Transverse colon (tissue), 4 donors: ENCODE results near the gene SUV39H2. TPM values are rescaled to one million over a fixed set of nuclear protein-coding genes. Genes with fewer than 3 reads are reported as not detected.

Experiments used
- DNase-seq: peaks from one replicate; pipeline ENCODE4 v3.0.0-alpha.2; 2019
- H3K27ac ChIP-seq, 4 donors: fragments of 200-600 bp; sonication (generic); 2 replicates each; pipeline ENCODE4 v1.5.1; 2016 to 2018; ENCODE audit warnings: inconsistent platforms in 4 of 4
- H3K27me3 ChIP-seq: fragments of 200-600 bp; sonication (generic); 2 replicates; pipeline ENCODE4 v1.5.1; 2017; ENCODE audit warnings: inconsistent platforms
- H3K36me3 ChIP-seq, 4 donors: fragments of 200-600 bp; sonication (generic); 2 replicates each; pipeline ENCODE4 v1.5.1; 2017 to 2019; ENCODE audit warnings: inconsistent platforms in 4 of 4
- H3K4me1 ChIP-seq, 4 donors: fragments of 200-600 bp; sonication (generic); 2 replicates each; pipeline ENCODE4 v1.5.1; 2017 to 2020; ENCODE audit warnings: inconsistent platforms in 4 of 4
- H3K4me3 ChIP-seq, 4 donors: fragments of 200-600 bp; sonication (generic); 1 replicate in 1 of 4; 2 replicates in 3 of 4; pipeline versions ENCODE4 v1.5.1 to v1.6.1; 2017 to 2019; ENCODE audit warnings: inconsistent platforms in 4 of 4
- H3K9me3 ChIP-seq, 2 donors: fragments of 200-600 bp; sonication (generic); 2 replicates each; pipeline ENCODE4 v1.5.1; 2017 to 2019; ENCODE audit warnings: inconsistent platforms in 2 of 2
- EP300 ChIP-seq: sonication (generic); formaldehyde crosslinking; IDR thresholded peaks from one replicate; pipeline ENCODE4 v1.6.1; 2017; ENCODE audit warnings: antibody characterized with exemption, low read depth
- POLR2A ChIP-seq: fragments of 450-650 bp; IDR thresholded peaks from one replicate; pipeline ENCODE4 v1.6.1; 2016; ENCODE audit warnings: antibody characterized with exemption, mild to moderate bottlenecking, moderate library complexity
- POLR2AphosphoS5 ChIP-seq, 3 donors: sonication (generic); formaldehyde crosslinking; IDR thresholded peaks; one replicate each; pipeline ENCODE4 v1.6.1; 2016; ENCODE audit warnings: antibody characterized with exemption in 3 of 3
- WGBS, 2 donors: methylation state at CpG; one replicate each; pipeline ENCODE4 v1.1.5; 2018; ENCODE audit warnings: low coverage in 1 of 2; 5-methylcytosine and 5-hydroxymethylcytosine counted together
- in situ Hi-C, 4 donors: fragments of 200-750 bp; cut with MboI; loops; one replicate each; pipeline versions ENCODE4 v1.15.0 to v1.15.1; 2017; ENCODE audit warnings: low sequenced_read_pairs in 3 of 4, low pct_ligation_motif_present in 1 of 4, low pct_unique_long_range_greater_than_20kb in 1 of 4
- intact Hi-C: fragments of 100-400 bp; cut with DNase I; formaldehyde crosslinking; loops from one replicate; pipeline ENCODE4 v1.15.1; 2023; ENCODE audit warnings: low total_unique reads
- total RNA-seq, 4 donors: library from RNA; depleted of rRNA; stranded (reverse); fragments of >200 nt; gene quantifications; one replicate each; pipeline ENCODE4 v1.1.0, GENCODE V29; 2016
- TF ChIP-seq, protein P1 (sequence below), 5 experiments: fragments of 200-600 bp in 3 of 5; fragments of 450-650 bp in 2 of 5; sonication (generic) in 3 of 5; IDR thresholded peaks; 1 replicate in 2 of 5; 2 replicates in 3 of 5; pipeline ENCODE4 v1.5.1; 2016 to 2017; ENCODE audit warnings: antibody characterized with exemption in 5 of 5, inconsistent platforms in 3 of 5, mild to moderate bottlenecking in 2 of 5, moderate library complexity in 1 of 5

The SUV39H2 gene, protein sequence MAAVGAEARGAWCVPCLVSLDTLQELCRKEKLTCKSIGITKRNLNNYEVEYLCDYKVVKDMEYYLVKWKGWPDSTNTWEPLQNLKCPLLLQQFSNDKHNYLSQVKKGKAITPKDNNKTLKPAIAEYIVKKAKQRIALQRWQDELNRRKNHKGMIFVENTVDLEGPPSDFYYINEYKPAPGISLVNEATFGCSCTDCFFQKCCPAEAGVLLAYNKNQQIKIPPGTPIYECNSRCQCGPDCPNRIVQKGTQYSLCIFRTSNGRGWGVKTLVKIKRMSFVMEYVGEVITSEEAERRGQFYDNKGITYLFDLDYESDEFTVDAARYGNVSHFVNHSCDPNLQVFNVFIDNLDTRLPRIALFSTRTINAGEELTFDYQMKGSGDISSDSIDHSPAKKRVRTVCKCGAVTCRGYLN
- 1 to 10 TPM in 3 of 4 donors, under 1 TPM in 1; 0.60 to 4.6 (median 3.0) TPM for total RNA-seq

DNA sequence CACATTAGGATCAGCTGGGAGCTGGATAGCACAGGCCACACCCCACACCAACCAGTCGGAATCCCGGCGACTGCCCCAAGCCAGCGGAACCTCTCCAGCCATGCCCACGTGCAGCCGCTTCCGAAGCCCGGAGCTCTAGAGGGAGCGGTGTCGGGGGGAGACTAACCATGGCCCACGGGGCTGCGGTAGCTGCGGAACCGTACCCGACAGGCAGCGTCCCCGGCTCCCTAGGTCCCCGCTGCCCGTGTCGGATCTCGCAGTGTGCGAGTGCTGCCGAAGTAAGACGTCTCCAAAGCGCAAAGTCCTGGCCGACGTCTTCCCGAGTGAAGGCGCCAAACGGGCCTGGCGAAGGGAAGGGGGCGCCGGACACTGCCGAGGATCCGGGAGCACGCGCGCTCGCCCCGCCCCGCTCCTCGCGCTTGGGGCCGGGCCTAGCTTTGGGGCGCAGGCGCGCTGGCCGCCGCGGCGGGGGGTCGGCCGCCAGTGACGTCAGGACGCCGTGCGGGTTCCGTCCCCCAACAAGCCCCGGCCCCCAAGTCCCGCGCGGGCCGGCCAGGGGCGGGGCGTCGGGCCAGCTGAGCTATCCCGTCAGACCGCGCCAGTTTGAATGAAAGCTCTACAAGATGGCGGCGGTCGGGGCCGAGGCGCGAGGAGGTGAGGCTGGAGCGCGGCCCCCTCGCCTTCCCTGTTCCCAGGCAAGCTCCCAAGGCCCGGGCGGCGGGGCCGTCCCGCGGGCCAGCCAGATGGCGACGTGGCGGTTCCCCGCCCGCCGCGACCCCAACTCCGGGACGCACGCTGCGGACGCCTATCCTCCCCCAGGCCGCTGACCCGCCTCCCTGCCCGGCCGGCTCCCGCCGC lies at the start of gene SUV39H2:
Gene SUV39H2 (plus strand): TSS at position 601 of the 858 bp plus-strand sequence. CDS start 23 bp downstream, at position 624.
- Histone ChIP-seq H3K27me3 (no peaks in the 10 kb centered on the region), H3K4me1 (peaks cover 6 to 20% (median 10%) of the 10 kb centered on the region in 4 donors), H3K4me3 (peak within 1 kb of the TSS; percentile 70 to 98 (median 83)), H3K27ac (peak within 1 kb of the TSS; percentile 92 to 100 (median 98)), H3K9me3 (no peaks in the 10 kb centered on the region), H3K36me3 (no peaks in the 10 kb centered on the region)
- WGBS, 2 donors = 0% methylated on average over 35 of the region's 102 CpGs; no CpG with 5 or more reads in 1 of the 2 donors
- in situ Hi-C loops = no loop called here
- TF ChIP-seq POLR2A (peak; percentile 78), POLR2AphosphoS5 (IDR thresholded peaks at IDR 0.05) (peak; percentile 69 to 89 (median 86)), EP300 (no peak)
- TF ChIP-seq, protein P1, sequence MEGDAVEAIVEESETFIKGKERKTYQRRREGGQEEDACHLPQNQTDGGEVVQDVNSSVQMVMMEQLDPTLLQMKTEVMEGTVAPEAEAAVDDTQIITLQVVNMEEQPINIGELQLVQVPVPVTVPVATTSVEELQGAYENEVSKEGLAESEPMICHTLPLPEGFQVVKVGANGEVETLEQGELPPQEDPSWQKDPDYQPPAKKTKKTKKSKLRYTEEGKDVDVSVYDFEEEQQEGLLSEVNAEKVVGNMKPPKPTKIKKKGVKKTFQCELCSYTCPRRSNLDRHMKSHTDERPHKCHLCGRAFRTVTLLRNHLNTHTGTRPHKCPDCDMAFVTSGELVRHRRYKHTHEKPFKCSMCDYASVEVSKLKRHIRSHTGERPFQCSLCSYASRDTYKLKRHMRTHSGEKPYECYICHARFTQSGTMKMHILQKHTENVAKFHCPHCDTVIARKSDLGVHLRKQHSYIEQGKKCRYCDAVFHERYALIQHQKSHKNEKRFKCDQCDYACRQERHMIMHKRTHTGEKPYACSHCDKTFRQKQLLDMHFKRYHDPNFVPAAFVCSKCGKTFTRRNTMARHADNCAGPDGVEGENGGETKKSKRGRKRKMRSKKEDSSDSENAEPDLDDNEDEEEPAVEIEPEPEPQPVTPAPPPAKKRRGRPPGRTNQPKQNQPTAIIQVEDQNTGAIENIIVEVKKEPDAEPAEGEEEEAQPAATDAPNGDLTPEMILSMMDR (IDR thresholded peaks at IDR 0.05) = no peak
- intact Hi-C loops = no loop called here
- peak; percentile 97 for DNase-seq

DNA sequence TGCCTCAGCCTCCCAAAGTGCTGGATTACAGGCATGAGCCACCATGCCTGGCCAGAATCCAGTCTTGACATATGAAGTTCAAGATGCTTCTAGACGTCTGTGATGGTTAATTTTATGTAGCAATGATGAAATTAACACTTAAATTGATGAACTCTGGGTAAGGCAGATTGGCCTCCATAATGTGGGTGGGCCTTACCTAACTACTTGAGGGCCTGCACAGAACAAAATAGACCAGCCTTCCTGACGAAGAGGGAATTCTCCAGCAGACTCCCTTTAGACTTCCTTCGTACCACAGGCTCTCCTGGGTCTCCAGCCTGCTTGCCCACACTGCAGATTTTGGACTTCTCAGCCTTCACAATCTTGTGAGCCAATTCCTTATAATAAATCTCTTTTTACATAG lies 45.6 kb upstream of the SUV39H2 start:
- H3K4me3 ChIP-seq = no peak overlapping the region
- TF ChIP-seq POLR2AphosphoS5 (IDR thresholded peaks at IDR 0.05) = no peak
- no peak for TF ChIP-seq EP300
- TF ChIP-seq POLR2A = no peak
- TF ChIP-seq, protein P1 (IDR thresholded peaks at IDR 0.05) = no peak
- WGBS, 2 donors = 70 to 74% methylated on average over 3 of the region's 3 CpGs
- DNase-seq = no peak
- intact Hi-C loops = no loop called here
- H3K27ac ChIP-seq = no peak overlapping the region
- no peaks in the 10 kb centered on the region for H3K27me3 ChIP-seq
- in situ Hi-C loops = loop anchor here in 1 of 4 donors (25.0 kb wide), 1 partner anchor 129 kb away; the partner anchor contains the start of genes DCLRE1C and MEIG1
- H3K36me3 ChIP-seq = no peaks in the 10 kb centered on the region
- H3K4me1 ChIP-seq = peaks cover 0 to 20% (median 10%) of the 10 kb centered on the region in 4 donors
- H3K9me3 ChIP-seq = no peaks in the 10 kb centered on the region

DNA sequence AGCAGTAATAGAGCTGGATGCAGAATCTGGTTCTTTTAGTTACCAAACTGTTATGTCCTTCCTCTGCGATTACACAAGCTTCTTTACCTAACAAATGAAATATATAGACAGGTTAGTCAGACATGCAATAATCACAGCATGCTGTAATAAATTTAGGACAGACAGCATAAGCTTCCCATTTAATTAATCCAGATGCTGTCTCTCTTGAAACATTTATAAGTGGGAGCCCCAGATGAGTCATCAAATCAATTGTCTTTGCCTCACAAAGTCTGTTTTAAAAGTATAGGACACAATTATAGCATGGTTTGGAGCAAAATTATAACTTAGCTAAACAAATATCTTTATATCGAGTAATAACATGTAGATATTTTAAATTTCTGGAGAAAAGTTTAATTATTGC lies 42.5 kb upstream of the SUV39H2 start:
- H3K27me3 ChIP-seq = no peaks in the 10 kb centered on the region
- peak overlapping the region in 3 of 4 donors; percentile 95 to 98 (median 95) for H3K27ac ChIP-seq
- TF ChIP-seq EP300 = no peak
- TF ChIP-seq, protein P1 (IDR thresholded peaks at IDR 0.05) = no peak
- no peak for TF ChIP-seq POLR2AphosphoS5 (IDR thresholded peaks at IDR 0.05)
- TF ChIP-seq POLR2A = no peak
- no peaks in the 10 kb centered on the region for H3K36me3 ChIP-seq
- no peak for DNase-seq
- no peaks in the 10 kb centered on the region for H3K9me3 ChIP-seq
- WGBS, 2 donors = 96 to 97% methylated on average over 2 of the region's 2 CpGs
- H3K4me1 ChIP-seq = peaks cover 0 to 34% (median 21%) of the 10 kb centered on the region in 4 donors
- in situ Hi-C loops (loop anchor here in 1 of 4 donors (25.0 kb wide), 1 partner anchor 126 kb away; the partner anchor contains the start of genes DCLRE1C and MEIG1), intact Hi-C loops (no loop called here)
- no peak overlapping the region for H3K4me3 ChIP-seq
